GM18517 (cell line): ENCODE results near the gene PLXND1.
"Not testable (repeated sequence)": the region's sequence is repeated elsewhere in the genome, so short reads cannot be mapped to it uniquely, and the experiment has no call there.

Source experiments
- ATAC-seq: cut with Tn5 transposase; IDR thresholded peaks from one replicate; pipeline ENCODE4 v1.9.1; 2021; ENCODE audit warnings: mild to moderate bottlenecking, moderate library complexity; ENCODE audit not compliant: unreplicated experiment

PLXND1 gene

DNA sequence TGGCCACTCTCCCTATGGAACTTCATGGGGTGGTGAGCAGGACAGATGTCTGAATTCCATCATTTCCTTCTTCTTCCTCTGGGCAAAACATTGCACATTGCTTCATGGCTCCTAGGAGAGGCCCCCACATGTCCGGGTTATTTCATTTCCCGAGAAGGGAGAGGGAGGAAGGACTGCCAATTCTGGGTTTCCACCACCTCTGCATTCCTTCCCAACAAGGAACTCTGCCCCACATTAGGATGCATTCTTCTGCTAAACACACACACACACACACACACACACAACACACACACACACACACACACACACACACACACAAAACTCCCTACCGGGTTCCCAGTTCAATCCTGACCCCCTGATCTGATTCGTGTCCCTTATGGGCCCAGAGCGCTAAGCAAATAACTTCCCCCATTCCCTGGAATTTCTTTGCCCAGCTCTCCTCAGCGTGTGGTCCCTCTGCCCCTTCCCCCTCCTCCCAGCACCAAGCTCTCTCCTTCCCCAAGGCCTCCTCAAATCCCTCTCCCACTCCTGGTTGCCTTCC, 76.2 kb downstream of the PLXND1 start:
- no peak for ATAC-seq

DNA sequence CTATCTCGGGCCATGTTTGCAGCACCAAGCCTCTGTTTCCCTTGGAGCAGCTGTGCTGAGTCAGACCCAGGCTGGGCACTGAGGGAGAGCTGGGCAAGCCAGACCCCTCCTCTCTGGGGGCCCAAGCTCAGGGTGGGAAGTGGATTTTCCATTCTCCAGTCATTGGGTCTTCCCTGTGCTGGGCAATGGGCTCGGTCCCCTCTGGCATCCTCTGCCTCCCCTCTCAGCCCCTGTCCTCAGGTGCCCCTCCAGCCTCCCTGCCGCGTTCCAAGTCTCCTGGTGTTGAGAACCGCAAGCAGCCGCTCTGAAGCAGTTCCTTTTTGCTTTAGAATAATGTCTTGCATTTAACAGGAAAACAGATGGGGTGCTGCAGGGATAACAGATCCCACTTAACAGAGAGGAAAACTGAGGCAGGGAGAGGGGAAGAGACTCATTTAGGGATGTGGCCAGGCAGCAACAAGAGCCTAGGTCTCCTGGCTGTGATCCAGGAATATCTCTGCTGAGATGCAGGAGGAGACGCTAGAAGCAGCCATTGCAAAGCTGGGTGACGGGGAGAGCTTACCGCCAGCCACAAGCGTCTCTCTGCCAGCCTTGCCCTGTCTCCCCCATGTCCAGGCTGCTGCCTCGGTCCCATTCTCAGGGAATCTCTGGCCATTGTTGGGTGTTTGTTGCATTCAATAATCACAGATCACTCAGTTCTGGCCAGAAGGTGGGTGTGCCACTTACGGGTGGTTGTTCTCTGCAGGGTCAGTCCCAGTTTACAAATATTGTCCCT, 76.9 kb downstream of the PLXND1 start:
- no peak for ATAC-seq

DNA sequence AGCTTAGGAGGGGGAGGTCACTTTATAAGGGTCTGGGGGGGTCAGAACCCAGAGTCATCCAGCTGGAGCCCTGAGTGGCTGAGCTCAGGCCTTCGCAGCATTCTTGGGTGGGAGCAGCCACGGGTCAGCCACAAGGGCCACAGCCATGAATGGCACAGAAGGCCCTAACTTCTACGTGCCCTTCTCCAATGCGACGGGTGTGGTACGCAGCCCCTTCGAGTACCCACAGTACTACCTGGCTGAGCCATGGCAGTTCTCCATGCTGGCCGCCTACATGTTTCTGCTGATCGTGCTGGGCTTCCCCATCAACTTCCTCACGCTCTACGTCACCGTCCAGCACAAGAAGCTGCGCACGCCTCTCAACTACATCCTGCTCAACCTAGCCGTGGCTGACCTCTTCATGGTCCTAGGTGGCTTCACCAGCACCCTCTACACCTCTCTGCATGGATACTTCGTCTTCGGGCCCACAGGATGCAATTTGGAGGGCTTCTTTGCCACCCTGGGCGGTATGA, 77.8 kb downstream of the PLXND1 start, which contains the start of gene RHO:
Gene RHO (plus strand): TSS at position 51 of the 512 bp plus-strand sequence. CDS start 95 bp downstream, at position 146.
- no peak for ATAC-seq

DNA sequence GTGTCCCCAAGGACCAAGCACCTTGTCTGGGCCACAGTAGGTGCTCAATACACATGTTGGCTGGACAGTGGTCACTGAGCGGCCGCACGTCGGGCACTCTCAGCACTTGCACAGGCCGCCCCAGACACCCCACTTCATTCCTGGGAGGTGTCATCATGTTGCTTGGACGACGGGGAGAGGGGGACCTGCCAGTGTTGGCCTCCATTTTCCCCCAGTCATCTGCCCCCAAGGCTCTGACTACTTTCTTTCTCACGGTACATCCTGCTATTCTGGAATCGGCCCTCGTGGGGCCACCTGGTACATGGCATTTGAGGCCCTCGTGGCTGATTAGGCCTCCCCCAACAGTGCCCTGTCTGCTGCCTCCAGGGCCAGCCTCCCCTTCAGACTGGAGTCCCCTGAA, 79.2 kb downstream of the PLXND1 start:
- no peak for ATAC-seq

DNA sequence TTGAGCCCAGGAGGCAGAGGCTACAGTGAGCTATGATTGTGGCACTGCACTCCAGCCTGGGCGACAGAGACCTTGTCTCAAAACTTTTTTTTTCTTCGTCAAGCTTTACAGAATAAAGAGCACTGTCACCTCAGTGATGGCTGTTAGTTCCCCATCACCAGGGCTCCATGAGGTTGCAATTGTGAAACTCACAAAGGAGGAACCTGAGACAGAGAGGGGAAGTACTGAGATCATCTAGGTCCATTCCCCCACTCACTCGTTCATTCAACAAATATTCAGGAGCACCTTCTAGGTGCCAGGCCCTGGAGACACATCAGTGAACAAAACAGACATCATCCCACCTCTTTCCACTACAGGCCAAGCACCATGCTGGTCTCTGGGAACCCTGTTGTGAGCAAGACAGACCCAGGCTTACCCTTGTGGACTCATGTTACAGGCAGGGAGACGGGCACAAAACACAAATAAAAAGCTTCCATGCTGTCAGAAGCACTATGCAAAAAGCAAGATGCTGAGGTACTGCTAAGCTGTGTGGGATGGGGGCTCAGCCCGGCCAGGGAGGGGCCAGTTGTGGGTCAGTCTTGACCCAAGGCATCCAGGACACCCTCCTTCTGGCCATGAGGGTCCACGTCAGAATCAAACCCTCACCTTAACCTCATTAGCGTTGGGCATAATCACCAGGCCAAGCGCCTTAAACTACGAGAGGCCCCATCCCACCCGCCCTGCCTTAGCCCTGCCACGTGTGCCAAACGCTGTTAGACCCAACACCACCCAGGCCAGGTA, 80.2 kb downstream of the PLXND1 start:
- ATAC-seq: peak; percentile 80

DNA sequence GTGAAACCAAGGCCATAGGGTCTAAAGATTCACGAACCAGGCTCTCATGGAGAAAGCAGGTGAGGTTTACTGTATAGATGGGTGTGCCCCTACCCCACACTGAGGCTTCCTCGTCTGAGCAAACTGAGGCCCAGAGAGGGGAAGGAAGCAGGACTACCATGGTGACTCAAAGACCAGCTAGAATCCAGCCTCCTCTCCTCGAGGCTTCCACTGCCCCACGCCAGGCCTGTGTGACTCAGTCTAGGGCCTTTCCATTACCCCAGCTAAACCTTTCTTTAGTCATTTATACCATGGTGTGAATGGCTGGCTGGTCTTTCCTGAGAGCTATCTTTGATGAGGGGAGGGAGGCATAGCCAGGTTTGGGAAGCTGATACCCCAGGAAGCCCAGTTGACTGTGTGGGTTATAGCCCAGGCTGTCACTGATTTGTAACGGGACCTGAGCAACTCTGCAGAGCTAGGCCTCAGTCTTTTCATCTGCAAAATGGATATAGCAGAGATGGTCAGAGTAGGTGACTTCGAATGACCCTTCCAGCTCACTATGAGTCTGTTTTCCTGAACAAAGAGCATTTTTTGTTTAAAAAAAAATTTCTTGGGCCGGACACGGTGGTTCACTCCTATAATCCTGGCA, 81.0 kb downstream of the PLXND1 start:
- no peak for ATAC-seq

- ATAC-seq: no peak
These were observed 82.4 kb downstream of the PLXND1 start for GRCh38 chr3:129524081-129524480.

DNA sequence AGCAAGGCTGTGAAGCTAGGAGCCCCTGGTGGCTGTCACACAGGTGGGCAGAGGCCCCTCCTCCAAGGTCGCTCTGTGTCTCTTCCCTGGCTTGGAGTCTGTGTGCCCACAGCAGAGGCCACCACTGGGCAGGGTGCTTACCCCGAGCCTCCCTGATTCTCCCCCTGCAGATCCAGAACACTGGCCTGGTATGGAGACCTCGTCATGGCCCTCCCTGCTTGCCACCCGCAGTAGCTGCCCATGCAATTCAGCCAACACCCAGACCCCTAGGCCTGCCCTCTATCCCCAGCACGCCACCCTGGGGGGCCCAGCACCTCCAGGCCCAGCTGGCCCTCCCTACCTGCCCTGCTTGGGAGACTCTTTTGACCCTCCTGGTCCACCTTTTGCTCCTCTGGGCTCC, 83.5 kb downstream of the PLXND1 start:
- ATAC-seq: no peak

- no peak for ATAC-seq
These were observed 84.9 kb downstream of the PLXND1 start for GRCh38 chr3:129521611-129522010.

GRCh38 chr3:129520960-129521359, 85.5 kb downstream of the PLXND1 start:
- ATAC-seq: no peak

DNA sequence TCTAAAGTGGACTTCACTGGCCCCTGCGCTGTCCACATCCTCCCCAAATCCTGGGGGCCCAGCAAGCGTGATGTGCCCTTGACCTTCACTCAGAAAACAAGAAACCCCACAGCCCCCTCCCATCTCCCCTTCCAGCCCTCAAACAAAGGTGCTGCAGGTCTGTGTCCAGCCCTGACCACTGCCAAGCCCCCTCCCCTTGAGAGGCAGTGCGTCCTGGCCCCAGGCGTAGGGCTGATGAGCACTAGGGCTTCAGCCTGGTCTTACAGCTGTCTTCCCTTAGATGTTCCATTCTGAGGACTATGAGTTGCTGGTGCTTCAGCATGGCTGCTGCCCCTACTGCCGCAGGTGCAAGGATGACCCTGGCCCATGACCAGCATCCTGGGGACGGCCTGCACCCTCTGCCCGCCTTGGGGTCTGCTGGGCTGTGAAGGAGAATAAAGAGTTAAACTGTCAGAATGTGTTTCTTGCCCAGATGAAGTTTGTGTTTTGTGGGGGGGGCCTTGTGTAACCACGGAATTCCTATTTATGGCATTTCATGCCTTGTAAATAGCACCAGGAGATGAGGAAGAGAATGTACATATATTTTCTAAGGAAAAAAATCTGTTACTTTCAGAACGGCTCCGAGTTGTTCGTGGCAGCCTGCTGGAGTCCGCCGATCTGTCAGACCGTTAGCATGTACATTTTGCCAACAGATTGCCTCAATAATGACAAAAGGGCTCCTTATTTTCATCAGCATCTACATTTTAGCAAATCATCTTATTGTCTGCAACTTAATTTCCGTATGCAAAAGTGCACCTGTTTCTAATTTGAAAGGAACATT, 86.4 kb downstream of the PLXND1 start:
- ATAC-seq: no peak

- ATAC-seq: no peak
These were observed 87.0 kb downstream of the PLXND1 start for GRCh38 chr3:129519449-129519848.

DNA sequence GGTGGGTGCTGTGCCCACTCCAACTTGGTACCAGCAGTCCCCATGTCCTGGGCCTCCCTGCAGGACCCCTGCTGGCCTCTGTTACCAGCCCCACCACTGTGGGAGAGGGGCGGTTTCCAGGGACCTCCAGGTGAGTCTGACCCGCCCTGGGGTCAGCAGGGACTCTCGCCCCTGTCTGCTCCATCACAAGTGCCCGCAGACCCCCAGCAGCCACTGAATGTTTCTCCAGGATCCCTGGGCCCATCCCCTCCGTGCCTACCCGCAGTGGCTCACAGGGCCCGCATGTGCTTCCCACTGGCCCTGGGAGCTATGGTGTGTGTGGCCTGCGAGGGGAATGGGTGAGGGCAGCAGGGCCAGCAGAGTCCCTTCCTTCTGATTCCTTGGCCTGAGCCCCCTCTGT, 87.9 kb downstream of the PLXND1 start:
- no peak for ATAC-seq

DNA sequence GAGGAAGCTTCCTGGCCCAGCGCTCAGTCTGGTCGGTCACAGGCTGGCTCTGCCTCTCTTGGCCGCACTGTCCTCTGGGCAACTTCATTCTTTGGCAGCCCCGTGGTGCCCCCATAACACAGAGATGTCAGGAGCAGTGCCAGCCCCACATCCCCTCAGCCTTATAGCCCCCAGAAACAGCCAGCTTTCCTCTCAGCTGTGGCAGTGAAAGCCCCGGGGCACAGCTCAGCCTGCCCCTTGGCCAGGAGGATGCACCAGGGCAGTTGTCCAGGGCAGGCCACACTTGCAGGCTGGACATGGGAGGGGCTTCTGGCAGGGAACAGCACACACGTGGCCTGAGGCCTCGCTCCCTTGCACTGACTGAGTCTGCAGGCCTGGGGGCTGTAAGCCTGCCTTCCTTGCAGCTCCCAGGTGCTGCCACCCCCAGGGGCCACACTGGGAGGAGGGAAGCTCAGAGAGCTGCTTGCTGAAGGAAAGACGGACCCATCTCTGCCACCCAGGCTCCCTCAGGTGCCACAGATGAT, 88.4 kb downstream of the PLXND1 start:
- ATAC-seq: no peak

GRCh38 chr3:129517516-129517915, 89.0 kb downstream of the PLXND1 start:
- no peak for ATAC-seq

GRCh38 chr3:129515821-129516432, 90.5 kb downstream of the PLXND1 start:
- not testable (repeated sequence) for ATAC-seq

- not testable (repeated sequence) for ATAC-seq
These were observed 91.2 kb downstream of the PLXND1 start for GRCh38 chr3:129515108-129515820.

DNA sequence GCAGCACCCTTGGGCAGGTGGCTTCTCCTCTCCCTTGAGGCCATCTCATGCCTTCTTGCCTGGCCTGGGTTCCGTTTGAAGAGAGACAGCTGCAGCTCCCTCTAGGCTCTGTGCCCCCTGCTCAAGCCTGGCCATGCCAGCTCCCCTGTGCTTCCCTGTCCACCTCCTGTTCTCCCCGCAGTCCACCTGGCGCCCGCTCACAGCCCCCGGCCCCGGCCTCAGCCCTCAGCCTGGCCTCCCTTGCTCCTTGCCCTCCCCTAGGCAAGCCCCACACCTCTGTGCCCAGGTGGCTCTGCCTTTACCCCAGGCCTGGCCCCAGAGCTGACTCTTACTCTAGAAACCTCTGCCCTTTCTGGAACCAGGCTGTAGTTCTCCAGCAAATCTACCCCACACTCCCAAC, 91.9 kb downstream of the PLXND1 start:
- no peak for ATAC-seq

- ATAC-seq: no peak
These were observed 92.4 kb downstream of the PLXND1 start for GRCh38 chr3:129514110-129514509.
